K562 (cell line): ENCODE measurements around the gene ELF3. TPM values are rescaled to one million over a fixed set of nuclear protein-coding genes. Genes with fewer than 3 reads are reported as not detected.

ENCODE experiments used
- ATAC-seq: fragments of 200-7000 bp; cut with Tn5 transposase; 3 replicates; pipeline ENCODE4 v1.9.1; 2020; ENCODE audit warnings: moderate library complexity
- BruUV-seq: library from RNA; stranded (reverse); fragments of 400-500 nt; replicated peaks from 2 replicates; lab custom pipeline; 2021; lab: Mats Ljungman, UMichigan
- CTCF ChIA-PET: fragments of 300-600 bp; formaldehyde crosslinking; extraction: SDS; loops from one replicate; lab custom pipeline; 2021; ENCODE audit warnings: low intra/inter-chr PET ratio; lab: Yijun Ruan, JAX
- POLR2A ChIA-PET: fragments of 300-600, 350-650 bp; sonication (Branson Sonifier 250); formaldehyde crosslinking; extraction: SDS; loops from one replicate; lab custom pipeline; 2021; ENCODE audit warnings: antibody characterized with exemption, inconsistent platforms; lab: Yijun Ruan, JAX
- DNase-seq, 4 experiments: peaks; one replicate each; pipeline versions ENCODE4 v3.0.0 to v3.0.0-alpha.2; 2011 to 2018; ENCODE audit warnings: low spot score in 3 of 4, mixed read lengths in 3 of 4; ENCODE audit errors: extremely low read depth in 1 of 4
- FAIRE-seq: peaks from 2 replicates; lab custom pipeline; 2011; peaks lifted over from hg19 to GRCh38; lab: Jason Lieb, UNC
- H2AFZ ChIP-seq: 2 replicates; pipeline ENCODE4 v1.6.0; 2011; ENCODE audit warnings: low read depth, low read length, control low read depth, inconsistent platforms
- H3K27ac ChIP-seq: fragments of 200-600 bp; 3 replicates; pipeline ENCODE4 v1.8.0; 2011; ENCODE audit warnings: low read depth, mild to moderate bottlenecking, control low read depth, inconsistent platforms, low read length, moderate library complexity, mixed read lengths; ENCODE audit errors: extremely low read depth
- H3K27me3 ChIP-seq, 2 experiments: fragments of 300-600 bp in 1 of 2; 2 replicates in 1 of 2; 3 replicates in 1 of 2; pipeline versions ENCODE4 v1.6.0 to v1.8.0; 2011; ENCODE audit warnings: inconsistent platforms in 2 of 2, low read length in 2 of 2, mild to moderate bottlenecking in 1 of 2, mixed read lengths in 1 of 2, moderate library complexity in 1 of 2; ENCODE audit not compliant: control insufficient read depth in 2 of 2, insufficient read depth in 2 of 2
- H3K36me3 ChIP-seq: fragments of 300-600 bp; 3 replicates; pipeline ENCODE4 v1.8.0; 2011; ENCODE audit warnings: mild to moderate bottlenecking, low read length, inconsistent platforms; ENCODE audit not compliant: control insufficient read depth, insufficient read depth
- H3K4me1 ChIP-seq, 2 experiments: fragments of 200-600 bp in 1 of 2; replicated peaks in 1 of 2; 2 replicates in 1 of 2; 3 replicates in 1 of 2; pipeline versions ENCODE4 v1.5.1 to v1.8.0; 2011; ENCODE audit warnings: inconsistent platforms in 2 of 2, low read length in 2 of 2, mild to moderate bottlenecking in 1 of 2, mixed read lengths in 1 of 2, moderate library complexity in 1 of 2; ENCODE audit not compliant: control insufficient read depth in 2 of 2, insufficient read depth in 2 of 2
- H3K4me2 ChIP-seq: 2 replicates; pipeline ENCODE4 v1.6.1; 2011; ENCODE audit warnings: low read length, control low read depth, inconsistent platforms, mixed read lengths; ENCODE audit not compliant: insufficient read depth
- H3K4me3 ChIP-seq: fragments of 200-600 bp; sonication (generic), shearing (Covaris generic); 2 replicates; pipeline ENCODE4 v1.5.1; 2016; ENCODE audit warnings: control low read depth, inconsistent platforms
- H3K79me2 ChIP-seq: fragments of 200-600 bp; 3 replicates; pipeline ENCODE4 v1.8.0; 2011; ENCODE audit warnings: low read length, inconsistent platforms; ENCODE audit not compliant: control insufficient read depth, insufficient read depth
- H3K9ac ChIP-seq, 2 experiments: 2 replicates each; pipeline versions ENCODE4 v1.6.0 to v1.6.1; 2011; ENCODE audit warnings: low read depth in 2 of 2, low read length in 2 of 2, control low read depth in 1 of 2, inconsistent platforms in 1 of 2, mild to moderate bottlenecking in 1 of 2, mixed read lengths in 1 of 2; ENCODE audit not compliant: insufficient read depth in 1 of 2
- H3K9me1 ChIP-seq: one replicate; pipeline ENCODE4 v1.6.0; 2011; ENCODE audit warnings: inconsistent platforms, mild to moderate bottlenecking, low read length, moderate library complexity; ENCODE audit not compliant: control insufficient read depth, insufficient read depth
- H3K9me3 ChIP-seq: replicated peaks from 2 replicates; pipeline ENCODE4 v1.5.1; 2011; ENCODE audit warnings: low read depth, low read length, inconsistent platforms; ENCODE audit not compliant: control insufficient read depth, insufficient read depth
- H4K20me1 ChIP-seq: replicated peaks from 2 replicates; pipeline ENCODE4 v1.6.1; 2011; ENCODE audit warnings: low read length, inconsistent platforms, mixed read lengths; ENCODE audit not compliant: control insufficient read depth, insufficient read depth
- ARID1B ChIP-seq: fragments of 450-650 bp; IDR thresholded peaks from 2 replicates; pipeline ENCODE4 v1.6.1; 2016; ENCODE audit warnings: antibody characterized with exemption, mild to moderate bottlenecking, inconsistent platforms
- DPF2 ChIP-seq: fragments of 450-650 bp; IDR thresholded peaks from 2 replicates; pipeline ENCODE4 v1.6.1; 2016
- HDAC1 ChIP-seq, 2 experiments: fragments of 450-650 bp; IDR thresholded peaks; 2 replicates each; pipeline ENCODE4 v1.6.1; 2016 to 2017; ENCODE audit warnings: inconsistent platforms in 1 of 2, mild to moderate bottlenecking in 1 of 2, moderate library complexity in 1 of 2
- HDAC8 ChIP-seq: fragments of 450-650 bp; IDR thresholded peaks from 2 replicates; pipeline ENCODE4 v1.6.1; 2016; ENCODE audit warnings: mild to moderate bottlenecking, missing genetic modification characterization, moderate library complexity, missing compliant biosample characterization
- HLTF ChIP-seq: fragments of 450-650 bp; IDR thresholded peaks from 2 replicates; pipeline ENCODE4 v1.6.1; 2016
- NBN ChIP-seq: fragments of 450-650 bp; IDR thresholded peaks from 2 replicates; pipeline ENCODE4 v1.6.1; 2016; ENCODE audit warnings: low read depth, mild to moderate bottlenecking
- NR2C1 ChIP-seq, 2 experiments: fragments of 450-650 bp; IDR thresholded peaks; 2 replicates each; pipeline ENCODE4 v1.6.1; 2017; ENCODE audit warnings: mild to moderate bottlenecking in 2 of 2, antibody characterized with exemption in 1 of 2, inconsistent platforms in 1 of 2, missing compliant biosample characterization in 1 of 2, missing genetic modification characterization in 1 of 2
- RBFOX2 ChIP-seq: fragments of 200-400 bp; formaldehyde crosslinking; IDR thresholded peaks from 2 replicates; pipeline ENCODE4 v1.6.1; 2017; ENCODE audit warnings: low read depth, mild to moderate bottlenecking, low read length, moderate library complexity
- ZNF431 ChIP-seq: sonication (generic); formaldehyde crosslinking; IDR thresholded peaks from 2 replicates; pipeline ENCODE4 v1.8.0; 2022; ENCODE audit warnings: mild to moderate bottlenecking, missing genetic modification reagents
- WGBS: fragments of 100-300 bp; shearing (Covaris generic); methylation state at CpG from one replicate; pipeline ENCODE4 v1.1.6; 2016; ENCODE audit warnings: low coverage, mixed read lengths; ENCODE audit not compliant: insufficient coverage; ENCODE audit errors: missing lambda C conversion rate; 5-methylcytosine and 5-hydroxymethylcytosine counted together
- in situ Hi-C: fragments of 300-500 bp; cut with MboI; formaldehyde crosslinking; loops from 4 replicates; pipeline ENCODE4 v1.15.0; 2018; ENCODE audit warnings: inconsistent platforms, mixed read lengths
- intact Hi-C: fragments of 100-400 bp; cut with micrococcal nuclease; formaldehyde crosslinking; loops from 2 replicates; pipeline ENCODE4 v1.14.2; 2022
- polyA plus RNA-seq, 8 experiments: library from polyadenylated mRNA; depleted of rRNA in 4 of 8; stranded (reverse) in 5 of 8; unstranded in 3 of 8; fragments of >200 nt; fragmentation: Nextera tagmentation in 2 of 8; fragmentation: Illumina TruSeq in 1 of 8; extraction: Ambion mirVana in 2 of 8; extraction: Trizol in 1 of 8; gene quantifications; 2 replicates each; pipeline versions ENCODE4 v1.2.1 to v1.2.3, GENCODE V29; 2011 to 2014; ENCODE audit warnings: inconsistent platforms in 1 of 8, missing spikeins in 1 of 8
- total RNA-seq, 7 experiments: library from RNA; depleted of rRNA in 6 of 7; stranded (reverse); fragments of >200 nt in 6 of 7; fragmentation: Illumina TruSeq in 2 of 7; extraction: Trizol in 2 of 7; gene quantifications; 2 replicates each; pipeline versions ENCODE4 v1.2.1 to v1.2.3, GENCODE V29; 2011 to 2021; ENCODE audit warnings: low replicate concordance in 1 of 7
- TF ChIP-seq, protein P1 (sequence below): sonication (generic); formaldehyde crosslinking; IDR thresholded peaks from 2 replicates; pipeline ENCODE4 v1.8.1; 2023; ENCODE audit warnings: mild to moderate bottlenecking, missing genetic modification reagents, moderate library complexity
- TF ChIP-seq, protein P2 (sequence below): sonication (generic); formaldehyde crosslinking; IDR thresholded peaks from 2 replicates; pipeline ENCODE4 v1.8.0; 2022; ENCODE audit warnings: missing genetic modification reagents, mild to moderate bottlenecking, borderline replicate concordance
- TF ChIP-seq, protein P3 (sequence below), 2 experiments: fragments of 450-650 bp; IDR thresholded peaks; 2 replicates each; pipeline ENCODE4 v1.6.1; 2016

The ELF3 gene
- total and polyA plus RNA-seq, 9 of the 15 experiments (the other 6 are each of a cell fraction or from before 2014, with no cell fraction given), result 0.03 to 1.2 (median 0.07) TPM; not detected in 4

DNA sequence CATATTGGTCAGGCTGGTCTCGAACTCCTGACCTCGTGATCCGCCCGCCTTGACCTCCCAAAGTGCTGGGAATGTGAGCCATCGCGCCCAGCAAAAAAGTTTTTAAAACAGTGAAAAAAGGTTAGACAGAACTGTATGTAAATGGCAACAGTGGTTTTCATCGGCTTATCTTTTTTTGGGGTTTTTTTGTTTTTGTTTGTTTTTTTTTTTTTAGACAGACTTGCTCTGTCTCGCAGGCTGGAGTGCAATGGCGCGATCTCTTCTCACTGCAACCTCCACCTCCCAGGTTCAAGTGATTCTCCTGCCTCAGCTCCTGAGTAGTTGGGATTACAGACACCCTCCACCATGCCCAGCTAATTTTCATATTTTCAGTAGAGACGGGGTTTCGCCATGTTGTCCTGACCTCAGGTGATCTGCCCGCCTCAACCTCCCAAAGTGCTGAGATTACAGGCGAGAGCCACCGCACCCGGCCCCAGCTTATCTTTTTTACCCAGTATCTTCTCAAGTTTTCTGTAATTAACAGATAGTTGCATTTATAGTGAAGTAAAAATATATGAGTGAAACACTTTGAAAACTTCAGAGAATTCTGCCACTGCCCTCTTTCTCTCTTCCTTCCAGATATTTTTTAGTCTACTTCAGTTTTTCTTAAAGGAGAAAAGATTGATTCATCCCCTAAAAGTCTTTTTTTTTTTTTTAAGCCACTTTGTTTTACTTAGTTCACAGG, 42.0 kb upstream of the ELF3 start:
- no peaks in the 10 kb centered on the region for H3K9me3 ChIP-seq
- DNase-seq, result no peak
- ATAC-seq, result no peak
- H3K27ac ChIP-seq, result no peak overlapping the region
- H4K20me1 ChIP-seq, result no peaks in the 10 kb centered on the region; the same call in none of the 2 replicates
- peaks cover 68% of the 10 kb centered on the region for H3K36me3 ChIP-seq
- intact Hi-C loops, result loop anchor here (2.0 kb wide), 1 partner anchor 14 kb away; the partner anchor contains the start of gene TIMM17A
- H3K4me2 ChIP-seq, result no peak overlapping the region
- in situ Hi-C loops, result no loop called here
- no peak overlapping the region for H3K9ac ChIP-seq
- H3K9me1 ChIP-seq, result no peaks in the 10 kb centered on the region
- H3K79me2 ChIP-seq, result peaks cover 26% of the 10 kb centered on the region
- no peak overlapping the region for H3K4me3 ChIP-seq
- no peak overlapping the region for H2AFZ ChIP-seq
- FAIRE-seq, result no peak
- POLR2A ChIA-PET, result interaction anchor here (0.6 to 2.4 kb wide), 15 partner anchors 11 to 439 kb away, joined by 3 to 9 read pairs (median 3); partner anchors contain the start of genes RNPEP and TIMM17A
- WGBS, result 63% methylated on average over 16 of the region's 16 CpGs
- no TSS peak for BruUV-seq
- CTCF ChIA-PET, result interaction anchor here (1.0 kb wide), 1 partner anchor 73 kb away, joined by 3 read pairs; no protein-coding TSS in a partner anchor
- no peaks in the 10 kb centered on the region; a peak in 1 of 5 replicates for H3K4me1 ChIP-seq
- H3K27me3 ChIP-seq, result no peaks in the 10 kb centered on the region
- TF ChIP-seq, protein P1, sequence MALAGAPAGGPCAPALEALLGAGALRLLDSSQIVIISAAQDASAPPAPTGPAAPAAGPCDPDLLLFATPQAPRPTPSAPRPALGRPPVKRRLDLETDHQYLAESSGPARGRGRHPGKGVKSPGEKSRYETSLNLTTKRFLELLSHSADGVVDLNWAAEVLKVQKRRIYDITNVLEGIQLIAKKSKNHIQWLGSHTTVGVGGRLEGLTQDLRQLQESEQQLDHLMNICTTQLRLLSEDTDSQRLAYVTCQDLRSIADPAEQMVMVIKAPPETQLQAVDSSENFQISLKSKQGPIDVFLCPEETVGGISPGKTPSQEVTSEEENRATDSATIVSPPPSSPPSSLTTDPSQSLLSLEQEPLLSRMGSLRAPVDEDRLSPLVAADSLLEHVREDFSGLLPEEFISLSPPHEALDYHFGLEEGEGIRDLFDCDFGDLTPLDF (CRISPR knock-in tag), result no peak
- TF ChIP-seq HDAC1 (IDR thresholded peaks at IDR 0.05) (peak in 1 of 2 experiments; percentile 78; a peak in 1 of 4 replicates), RBFOX2 (0 out of 2 replicates have a peak, but pooled peaks have one; percentile 34), ZNF431 (0 out of 2 replicates have a peak, but pooled peaks have one; percentile 36), DPF2 (0 out of 2 replicates have a peak, but pooled peaks have one; percentile 16), HDAC8 (tag) (no peak), ARID1B (0 out of 2 replicates have a peak, but pooled peaks have one; percentile 20), NBN (0 out of 2 replicates have a peak, but pooled peaks have one; percentile 41), NR2C1 (IDR thresholded peaks at IDR 0.05) (no peak), NR2C1 (tag; IDR thresholded peaks at IDR 0.05) (no peak), HLTF (peak; percentile 89; the same call in 1 of the 2 replicates)
- TF ChIP-seq, protein P2, sequence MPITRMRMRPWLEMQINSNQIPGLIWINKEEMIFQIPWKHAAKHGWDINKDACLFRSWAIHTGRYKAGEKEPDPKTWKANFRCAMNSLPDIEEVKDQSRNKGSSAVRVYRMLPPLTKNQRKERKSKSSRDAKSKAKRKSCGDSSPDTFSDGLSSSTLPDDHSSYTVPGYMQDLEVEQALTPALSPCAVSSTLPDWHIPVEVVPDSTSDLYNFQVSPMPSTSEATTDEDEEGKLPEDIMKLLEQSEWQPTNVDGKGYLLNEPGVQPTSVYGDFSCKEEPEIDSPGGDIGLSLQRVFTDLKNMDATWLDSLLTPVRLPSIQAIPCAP (CRISPR knock-in tag), result 0 out of 2 replicates have a peak, but pooled peaks have one; percentile 57
- TF ChIP-seq, protein P3, sequence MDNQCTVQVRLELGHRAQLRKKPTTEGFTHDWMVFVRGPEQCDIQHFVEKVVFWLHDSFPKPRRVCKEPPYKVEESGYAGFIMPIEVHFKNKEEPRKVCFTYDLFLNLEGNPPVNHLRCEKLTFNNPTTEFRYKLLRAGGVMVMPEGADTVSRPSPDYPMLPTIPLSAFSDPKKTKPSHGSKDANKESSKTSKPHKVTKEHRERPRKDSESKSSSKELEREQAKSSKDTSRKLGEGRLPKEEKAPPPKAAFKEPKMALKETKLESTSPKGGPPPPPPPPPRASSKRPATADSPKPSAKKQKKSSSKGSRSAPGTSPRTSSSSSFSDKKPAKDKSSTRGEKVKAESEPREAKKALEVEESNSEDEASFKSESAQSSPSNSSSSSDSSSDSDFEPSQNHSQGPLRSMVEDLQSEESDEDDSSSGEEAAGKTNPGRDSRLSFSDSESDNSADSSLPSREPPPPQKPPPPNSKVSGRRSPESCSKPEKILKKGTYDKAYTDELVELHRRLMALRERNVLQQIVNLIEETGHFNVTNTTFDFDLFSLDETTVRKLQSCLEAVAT (IDR thresholded peaks at IDR 0.05), result peak in 1 of 2 experiments; percentile 77; a peak in 1 of 4 replicates
